CD8-positive, alpha-beta memory T cell (primary cell): ENCODE results near the gene TMEM131. TPM values are rescaled to one million over a fixed set of nuclear protein-coding genes. Genes with fewer than 3 reads are reported as not detected.

Experiments
- CTCF ChIA-PET: fragments of 350-600 bp; sonication (Branson Sonifier 250); formaldehyde crosslinking; loops from one replicate; lab custom pipeline; 2021; ENCODE audit warnings: antibody characterized with exemption; lab: Charles Lee
- POLR2A ChIA-PET: fragments of 350-600 bp; sonication (Branson Sonifier 250); formaldehyde crosslinking; loops from one replicate; lab custom pipeline; 2021; ENCODE audit warnings: antibody characterized with exemption; lab: Charles Lee
- DNase-seq, 5 donors: peaks; one replicate each; pipeline versions ENCODE4 v3.0.0 to v3.0.0-alpha.2; 2020 to 2022; ENCODE audit warnings: mixed read lengths in 1 of 5
- H3K27ac ChIP-seq: one replicate; pipeline ENCODE4 v1.7.0; 2013; ENCODE audit warnings: low read depth, mild to moderate bottlenecking, low read length, moderate library complexity
- H3K27me3 ChIP-seq: 2 replicates; pipeline ENCODE4 v1.7.0; 2013; ENCODE audit warnings: low read length, mild to moderate bottlenecking; ENCODE audit not compliant: insufficient read depth, poor library complexity, severe bottlenecking
- H3K36me3 ChIP-seq: 2 replicates; pipeline ENCODE4 v1.7.0; 2013; ENCODE audit warnings: mild to moderate bottlenecking, low read length, moderate library complexity; ENCODE audit not compliant: insufficient read depth
- H3K4me1 ChIP-seq: 2 replicates; pipeline ENCODE4 v1.7.0; 2013; ENCODE audit warnings: mild to moderate bottlenecking, low read length, moderate library complexity; ENCODE audit not compliant: insufficient read depth
- H3K4me3 ChIP-seq: 2 replicates; pipeline ENCODE4 v1.7.0; 2013; ENCODE audit warnings: mild to moderate bottlenecking, low read length
- H3K9me3 ChIP-seq: 2 replicates; pipeline ENCODE4 v1.7.0; 2013; ENCODE audit warnings: mild to moderate bottlenecking, low read length
- H3K27ac Mint-ChIP-seq, 8 donors: one replicate each; pipeline ENCODE4 v1.8.0; 2020 to 2021; ENCODE audit warnings: mixed read lengths in 8 of 8, mild to moderate bottlenecking in 6 of 8, inconsistent platforms in 3 of 8, moderate library complexity in 3 of 8
- H3K27me3 Mint-ChIP-seq, 2 donors: one replicate each; pipeline ENCODE4 v1.8.0; 2020 to 2021; ENCODE audit warnings: mixed read lengths in 2 of 2, mild to moderate bottlenecking in 1 of 2, moderate library complexity in 1 of 2
- H3K36me3 Mint-ChIP-seq, 3 donors: one replicate each; pipeline ENCODE4 v1.8.0; 2020 to 2021; ENCODE audit warnings: mixed read lengths in 3 of 3, inconsistent platforms in 1 of 3, mild to moderate bottlenecking in 1 of 3
- H3K4me1 Mint-ChIP-seq, 3 donors: one replicate each; pipeline ENCODE4 v1.8.0; 2020 to 2021; ENCODE audit warnings: mixed read lengths in 3 of 3, inconsistent platforms in 1 of 3, mild to moderate bottlenecking in 1 of 3
- H3K4me3 Mint-ChIP-seq, 7 donors: one replicate each; pipeline ENCODE4 v1.8.0; 2020 to 2021; ENCODE audit warnings: mixed read lengths in 7 of 7, mild to moderate bottlenecking in 6 of 7, moderate library complexity in 4 of 7, inconsistent platforms in 2 of 7
- H3K9me3 Mint-ChIP-seq, 5 donors: one replicate each; pipeline ENCODE4 v1.8.0; 2020 to 2022; ENCODE audit warnings: mixed read lengths in 5 of 5, mild to moderate bottlenecking in 3 of 5, moderate library complexity in 2 of 5, inconsistent platforms in 1 of 5
- polyA plus RNA-seq: library from polyadenylated mRNA; unstranded; fragments of 300-500 nt; fragmentation: Illumina TruSeq; gene quantifications from one replicate; pipeline ENCODE4 v1.2.3, GENCODE V29; 2021
- total RNA-seq, 2 experiments: library from RNA; stranded (reverse); gene quantifications; one replicate each; pipeline ENCODE4 v1.2.3, GENCODE V29; 2021

The TMEM131 gene
- total and polyA plus RNA-seq, 3 experiments from 2014 or later, result 14.4 to 35.4 (median 34.7) TPM

- Histone ChIP-seq H3K4me1 (peaks cover 56% of the 10 kb centered on the region), H3K9me3 (no peaks in the 10 kb centered on the region), H3K36me3 (peaks cover 72% of the 10 kb centered on the region), H3K4me3 (no peak overlapping the region), H3K27ac (no peak overlapping the region), H3K27me3 (no peaks in the 10 kb centered on the region)
- Mint-ChIP-seq H3K27me3 (no peaks in the 10 kb centered on the region), H3K4me3 (peak overlapping the region in 3 of 7 donors; percentile 12 to 58 (median 44)), H3K4me1 (peaks cover 72 to 96% (median 81%) of the 10 kb centered on the region in 3 donors), H3K9me3 (peaks cover 0 to 2% (median 0%) of the 10 kb centered on the region in 5 donors), H3K36me3 (peaks cover 35 to 97% (median 36%) of the 10 kb centered on the region in 3 donors), H3K27ac (peak overlapping the region; percentile 1 to 96 (median 88))
- ChIA-PET CTCF (interaction anchor here (0.9 to 4.9 kb wide), 7 partner anchors 9 to 28 kb away, joined by 3 to 20 read pairs (median 4); no protein-coding TSS in a partner anchor), POLR2A (interaction anchor here (0.7 to 1.3 kb wide), 2 partner anchors 9 to 1020 kb away, joined by 3 to 6 read pairs; no protein-coding TSS in a partner anchor)
- no peak for DNase-seq
Observed at GRCh38 chr2:97727296-97727695, 268.5 kb downstream of the TMEM131 start.

- Histone ChIP-seq H3K27ac (peak overlapping the region; percentile 27), H3K36me3 (peaks cover 65% of the 10 kb centered on the region), H3K4me3 (no peak overlapping the region), H3K4me1 (peaks cover 56% of the 10 kb centered on the region), H3K27me3 (no peaks in the 10 kb centered on the region), H3K9me3 (no peaks in the 10 kb centered on the region)
- CTCF ChIA-PET, result interaction anchor here (0.8 to 4.9 kb wide), 5 partner anchors 10 to 27 kb away, joined by 3 to 20 read pairs (median 6); no protein-coding TSS in a partner anchor
- Mint-ChIP-seq H3K27ac (peak overlapping the region; percentile 61 to 96 (median 87)), H3K27me3 (no peaks in the 10 kb centered on the region), H3K4me3 (peak overlapping the region in 4 of 7 donors; percentile 6 to 44 (median 37)), H3K9me3 (peaks cover 0 to 2% (median 0%) of the 10 kb centered on the region in 5 donors), H3K36me3 (peaks cover 31 to 93% (median 34%) of the 10 kb centered on the region in 3 donors), H3K4me1 (peaks cover 66 to 93% (median 76%) of the 10 kb centered on the region in 3 donors)
- DNase-seq, result no peak
- POLR2A ChIA-PET, result interaction anchor here (0.7 to 1.2 kb wide), 2 partner anchors 18 to 1021 kb away, joined by 3 read pairs; no protein-coding TSS in a partner anchor
Observed at GRCh38 chr2:97726261-97727064, 269.3 kb downstream of the TMEM131 start.

GRCh38 chr2:97724946-97725688 lies 270.6 kb downstream of the TMEM131 start:
- ChIA-PET CTCF (interaction anchor here (0.6 to 4.9 kb wide), 3 partner anchors 11 to 18 kb away, joined by 3 to 20 read pairs (median 6); no protein-coding TSS in a partner anchor), POLR2A (interaction anchor here (1.0 to 1.2 kb wide), 2 partner anchors 12 to 19 kb away, joined by 3 read pairs; partner anchors contain the start of gene ZAP70)
- Mint-ChIP-seq H3K27me3 (no peaks in the 10 kb centered on the region), H3K9me3 (peaks cover 0 to under 1% (median 0%) of the 10 kb centered on the region in 5 donors), H3K36me3 (peaks cover 32 to 91% (median 33%) of the 10 kb centered on the region in 3 donors), H3K4me1 (peaks cover 67 to 91% (median 78%) of the 10 kb centered on the region in 3 donors), H3K4me3 (peak overlapping the region in 3 of 7 donors; percentile 49 to 80 (median 50)), H3K27ac (peak overlapping the region in 7 of 8 donors; percentile 61 to 93 (median 89))
- DNase-seq, result no peak
- no peak overlapping the region for H3K4me3 ChIP-seq
- no peaks in the 10 kb centered on the region for H3K27me3 ChIP-seq
- H3K4me1 ChIP-seq, result peaks cover 62% of the 10 kb centered on the region
- H3K36me3 ChIP-seq, result peaks cover 64% of the 10 kb centered on the region
- H3K9me3 ChIP-seq, result no peaks in the 10 kb centered on the region
- no peak overlapping the region for H3K27ac ChIP-seq

- Histone ChIP-seq H3K27me3 (no peaks in the 10 kb centered on the region), H3K4me3 (no peak overlapping the region), H3K36me3 (peaks cover 62% of the 10 kb centered on the region), H3K4me1 (peaks cover 67% of the 10 kb centered on the region), H3K27ac (no peak overlapping the region), H3K9me3 (no peaks in the 10 kb centered on the region)
- no peaks in the 10 kb centered on the region for H3K27me3 Mint-ChIP-seq
- no peaks in the 10 kb centered on the region for H3K9me3 Mint-ChIP-seq
- POLR2A ChIA-PET, result interaction anchor here (1.0 kb wide), 1 partner anchor 11 kb away, joined by 3 read pairs; the partner anchor contains the start of gene ZAP70
- H3K27ac Mint-ChIP-seq, result peak overlapping the region in 5 of 8 donors; percentile 70 to 89 (median 78)
- peak overlapping the region in 1 of 7 donors; percentile 5 for H3K4me3 Mint-ChIP-seq
- CTCF ChIA-PET, result interaction anchor here (4.9 kb wide), 1 partner anchor 15 kb away, joined by 20 read pairs; no protein-coding TSS in a partner anchor
- no peak for DNase-seq
- peaks cover 31 to 91% (median 33%) of the 10 kb centered on the region in 3 donors for H3K36me3 Mint-ChIP-seq
- H3K4me1 Mint-ChIP-seq, result peaks cover 73 to 92% (median 81%) of the 10 kb centered on the region in 3 donors
Observed at GRCh38 chr2:97724501-97724900, 271.2 kb downstream of the TMEM131 start.

GRCh38 chr2:97724073-97724410 lies 271.7 kb downstream of the TMEM131 start:
- H3K27ac Mint-ChIP-seq, result peak overlapping the region in 1 of 8 donors; percentile 83
- peaks cover 72% of the 10 kb centered on the region for H3K4me1 ChIP-seq
- no peak overlapping the region for H3K4me3 ChIP-seq
- H3K36me3 Mint-ChIP-seq, result peaks cover 31 to 90% (median 33%) of the 10 kb centered on the region in 3 donors
- H3K27me3 ChIP-seq, result no peaks in the 10 kb centered on the region
- H3K27ac ChIP-seq, result no peak overlapping the region
- H3K36me3 ChIP-seq, result peaks cover 61% of the 10 kb centered on the region
- ChIA-PET POLR2A (no interaction called here), CTCF (interaction anchor here (3.2 to 4.9 kb wide), 2 partner anchors 14 to 18 kb away, joined by 16 to 20 read pairs; no protein-coding TSS in a partner anchor)
- no peak for DNase-seq
- H3K9me3 ChIP-seq, result no peaks in the 10 kb centered on the region
- no peaks in the 10 kb centered on the region for H3K9me3 Mint-ChIP-seq
- no peaks in the 10 kb centered on the region for H3K27me3 Mint-ChIP-seq
- no peak overlapping the region for H3K4me3 Mint-ChIP-seq
- peaks cover 73 to 92% (median 81%) of the 10 kb centered on the region in 3 donors for H3K4me1 Mint-ChIP-seq

- Mint-ChIP-seq H3K9me3 (no peaks in the 10 kb centered on the region), H3K36me3 (peaks cover 30 to 90% (median 31%) of the 10 kb centered on the region in 3 donors), H3K27me3 (peaks cover 0 to 2% of the 10 kb centered on the region in 2 donors), H3K4me1 (peaks cover 75 to 92% (median 81%) of the 10 kb centered on the region in 3 donors), H3K4me3 (peak overlapping the region in 2 of 7 donors; percentile 28 to 67), H3K27ac (peak overlapping the region; percentile 73 to 95 (median 88))
- peaks cover 77% of the 10 kb centered on the region for H3K4me1 ChIP-seq
- no peaks in the 10 kb centered on the region for H3K27me3 ChIP-seq
- H3K36me3 ChIP-seq, result peaks cover 61% of the 10 kb centered on the region
- ChIA-PET CTCF (interaction anchor here (1.9 to 4.9 kb wide), 3 partner anchors 10 to 18 kb away, joined by 7 to 20 read pairs (median 16); partner anchors contain the start of gene ZAP70), POLR2A (no interaction called here)
- no peak overlapping the region for H3K4me3 ChIP-seq
- H3K9me3 ChIP-seq, result no peaks in the 10 kb centered on the region
- no peak overlapping the region for H3K27ac ChIP-seq
- DNase-seq, result peak in 1 of 5 donors; percentile 19
Observed at GRCh38 chr2:97723156-97724072, 272.3 kb downstream of the TMEM131 start.
